Breast epithelium (tissue), 4 donors: ENCODE results near the gene ZNF407. TPM values are rescaled to one million over a fixed set of nuclear protein-coding genes. Genes with fewer than 3 reads are reported as not detected.

Source experiments
- DNase-seq, 2 donors: peaks; one replicate each; pipeline ENCODE4 v3.0.0-alpha.2; 2019; ENCODE audit warnings: low spot score in 2 of 2
- H3K27ac ChIP-seq, 2 donors: fragments of 200-600 bp; sonication (generic) in 1 of 2; one replicate each; pipeline ENCODE4 v1.5.1; 2016 to 2019; ENCODE audit warnings: mild to moderate bottlenecking in 1 of 2
- H3K27me3 ChIP-seq, 2 donors: fragments of 200-600 bp; sonication (generic) in 1 of 2; one replicate each; pipeline versions ENCODE4 v1.5.1 to v1.6.0; 2017 to 2019; ENCODE audit warnings: control low read depth in 1 of 2, mild to moderate bottlenecking in 1 of 2
- H3K36me3 ChIP-seq: fragments of 200-600 bp; one replicate; pipeline ENCODE4 v1.5.1; 2019
- H3K4me1 ChIP-seq, 2 donors: fragments of 200-600 bp; sonication (generic); one replicate each; pipeline ENCODE4 v1.5.1; 2016 to 2019; ENCODE audit warnings: control low read depth in 1 of 2
- H3K4me3 ChIP-seq, 3 donors: fragments of 200-600 bp; sonication (generic); 1 replicate in 2 of 3; 2 replicates in 1 of 3; pipeline ENCODE4 v1.5.1; 2016 to 2019; ENCODE audit warnings: mild to moderate bottlenecking in 3 of 3, moderate library complexity in 2 of 3
- H3K9me3 ChIP-seq, 2 donors: fragments of 200-600 bp; sonication (generic) in 1 of 2; one replicate each; pipeline ENCODE4 v1.5.1; 2016 to 2019; ENCODE audit warnings: control low read depth in 1 of 2
- CTCF ChIP-seq, 3 donors: fragments of 450-650 bp; IDR thresholded peaks; one replicate each; pipeline ENCODE4 v1.5.1; 2016 to 2017; ENCODE audit warnings: antibody characterized with exemption in 3 of 3, mild to moderate bottlenecking in 3 of 3, moderate library complexity in 3 of 3
- POLR2A ChIP-seq: fragments of 450-650 bp; IDR thresholded peaks from one replicate; pipeline ENCODE4 v1.6.1; 2016; ENCODE audit warnings: antibody characterized with exemption, mild to moderate bottlenecking, moderate library complexity
- POLR2AphosphoS5 ChIP-seq, 3 donors: sonication (generic); formaldehyde crosslinking; IDR thresholded peaks; one replicate each; pipeline ENCODE4 v1.6.1; 2017; ENCODE audit warnings: antibody characterized with exemption in 3 of 3
- intact Hi-C: fragments of 100-400 bp; cut with DNase I; formaldehyde crosslinking; loops from one replicate; pipeline ENCODE4 v1.15.1; 2023; ENCODE audit warnings: low total_unique reads
- total RNA-seq, 3 donors: library from RNA; depleted of rRNA; stranded (reverse); fragments of >200 nt; gene quantifications; one replicate each; pipeline ENCODE4 v1.1.0, GENCODE V29; 2016

ZNF407 gene
- total RNA-seq, 3 donors from 2014 or later: 14.9 to 30.1 (median 22.3) TPM

GRCh38 chr18:74651327-74652128 is 53.9 kb downstream of the ZNF407 start:
- no peaks in the 10 kb centered on the region for H3K27me3 ChIP-seq
- H3K27ac ChIP-seq: no peak overlapping the region
- intact Hi-C loops: no loop called here
- no peak for DNase-seq
- no peak overlapping the region for H3K4me3 ChIP-seq
- H3K36me3 ChIP-seq: no peaks in the 10 kb centered on the region
- no peaks in the 10 kb centered on the region for H3K9me3 ChIP-seq
- no peak for TF ChIP-seq POLR2AphosphoS5 (IDR thresholded peaks at IDR 0.05)
- no peak for TF ChIP-seq CTCF (IDR thresholded peaks at IDR 0.05)
- no peak for TF ChIP-seq POLR2A
- no peaks in the 10 kb centered on the region for H3K4me1 ChIP-seq

- H3K4me1 ChIP-seq: no peaks in the 10 kb centered on the region
- H3K9me3 ChIP-seq: no peaks in the 10 kb centered on the region
- TF ChIP-seq CTCF (IDR thresholded peaks at IDR 0.05) (peak; percentile 20 to 57 (median 39)), POLR2A (no peak)
- H3K36me3 ChIP-seq: no peaks in the 10 kb centered on the region
- intact Hi-C loops: no loop called here
- no peak overlapping the region for H3K4me3 ChIP-seq
- no peaks in the 10 kb centered on the region for H3K27me3 ChIP-seq
- H3K27ac ChIP-seq: no peak overlapping the region
- no peak for DNase-seq
Observed at GRCh38 chr18:74652392-74652988, 54.8 kb downstream of the ZNF407 start.

GRCh38 chr18:74654638-74655037 is 57.0 kb downstream of the ZNF407 start:
- no peaks in the 10 kb centered on the region for H3K36me3 ChIP-seq
- H3K4me3 ChIP-seq: no peak overlapping the region
- no peaks in the 10 kb centered on the region for H3K9me3 ChIP-seq
- H3K27ac ChIP-seq: no peak overlapping the region
- H3K4me1 ChIP-seq: no peaks in the 10 kb centered on the region
- no peak for TF ChIP-seq POLR2A
- no peak for TF ChIP-seq CTCF (IDR thresholded peaks at IDR 0.05)
- TF ChIP-seq POLR2AphosphoS5 (IDR thresholded peaks at IDR 0.05): no peak
- no peak for DNase-seq
- intact Hi-C loops: no loop called here
- H3K27me3 ChIP-seq: no peaks in the 10 kb centered on the region

GRCh38 chr18:74661008-74661407 is 63.3 kb downstream of the ZNF407 start:
- intact Hi-C loops: no loop called here
- TF ChIP-seq POLR2A: no peak
- TF ChIP-seq CTCF (IDR thresholded peaks at IDR 0.05): no peak
- no peak for TF ChIP-seq POLR2AphosphoS5 (IDR thresholded peaks at IDR 0.05)
- Histone ChIP-seq H3K27me3 (no peaks in the 10 kb centered on the region), H3K4me1 (no peaks in the 10 kb centered on the region), H3K27ac (no peak overlapping the region), H3K36me3 (no peaks in the 10 kb centered on the region), H3K9me3 (no peaks in the 10 kb centered on the region), H3K4me3 (no peak overlapping the region)
- DNase-seq: no peak

GRCh38 chr18:74661691-74662090 is 64.0 kb downstream of the ZNF407 start:
- no peak for TF ChIP-seq POLR2AphosphoS5 (IDR thresholded peaks at IDR 0.05)
- TF ChIP-seq POLR2A: no peak
- no peak for TF ChIP-seq CTCF (IDR thresholded peaks at IDR 0.05)
- intact Hi-C loops: no loop called here
- H3K27ac ChIP-seq: no peak overlapping the region
- H3K4me1 ChIP-seq: no peaks in the 10 kb centered on the region
- DNase-seq: no peak
- no peak overlapping the region for H3K4me3 ChIP-seq
- no peaks in the 10 kb centered on the region for H3K27me3 ChIP-seq
- H3K9me3 ChIP-seq: no peaks in the 10 kb centered on the region
- H3K36me3 ChIP-seq: no peaks in the 10 kb centered on the region
